Left lobe of liver (tissue), 2 donors: ENCODE results near the gene TACC2. TPM values are rescaled to one million over a fixed set of nuclear protein-coding genes. Genes with fewer than 3 reads are reported as not detected.
A peak's percentile ranks its signal among the peaks of the same experiment; 100 is the strongest.

Source experiments
- ATAC-seq: fragments of 200-7000 bp; cut with Tn5 transposase; one replicate; pipeline ENCODE4 v1.9.1; 2020; ENCODE audit warnings: mild to moderate bottlenecking, moderate library complexity
- DNase-seq: peaks from one replicate; pipeline ENCODE4 v3.0.0-alpha.2; 2020; ENCODE audit warnings: low spot score
- total RNA-seq: library from RNA; stranded (reverse); gene quantifications from one replicate; pipeline ENCODE4 v1.2.1, GENCODE V29; 2021
- donor health status: DM: no; HTN: no; CAD: no; lungs with moderate emphysema.
- donor health status: DM: no; HTN: yes; CAD: no.

TACC2 gene
- total RNA-seq, 1 donor from 2014 or later, result 21.5 TPM

DNA sequence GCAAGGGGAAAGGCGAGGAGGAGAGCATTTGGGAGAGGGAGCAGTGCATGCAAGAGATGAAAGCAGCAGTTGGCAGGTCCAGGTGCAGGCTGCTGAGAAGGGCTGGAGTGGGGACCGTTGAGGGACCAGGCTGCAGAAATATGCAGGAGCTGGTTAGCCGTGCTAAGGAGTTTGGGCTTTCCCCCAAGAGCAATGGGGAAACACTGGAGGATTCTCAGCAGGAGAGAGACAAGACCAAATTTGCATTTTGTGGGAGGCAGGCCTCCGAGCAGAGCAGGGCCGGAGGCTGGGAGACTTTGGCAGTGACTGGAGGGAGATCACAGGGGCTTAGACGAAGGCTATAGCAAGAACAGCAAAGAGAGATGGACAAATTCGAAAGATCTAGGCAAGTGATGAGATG, 293.9 kb downstream of the TACC2 start:
- ATAC-seq (no peak), DNase-seq (peak; percentile 24)

DNA sequence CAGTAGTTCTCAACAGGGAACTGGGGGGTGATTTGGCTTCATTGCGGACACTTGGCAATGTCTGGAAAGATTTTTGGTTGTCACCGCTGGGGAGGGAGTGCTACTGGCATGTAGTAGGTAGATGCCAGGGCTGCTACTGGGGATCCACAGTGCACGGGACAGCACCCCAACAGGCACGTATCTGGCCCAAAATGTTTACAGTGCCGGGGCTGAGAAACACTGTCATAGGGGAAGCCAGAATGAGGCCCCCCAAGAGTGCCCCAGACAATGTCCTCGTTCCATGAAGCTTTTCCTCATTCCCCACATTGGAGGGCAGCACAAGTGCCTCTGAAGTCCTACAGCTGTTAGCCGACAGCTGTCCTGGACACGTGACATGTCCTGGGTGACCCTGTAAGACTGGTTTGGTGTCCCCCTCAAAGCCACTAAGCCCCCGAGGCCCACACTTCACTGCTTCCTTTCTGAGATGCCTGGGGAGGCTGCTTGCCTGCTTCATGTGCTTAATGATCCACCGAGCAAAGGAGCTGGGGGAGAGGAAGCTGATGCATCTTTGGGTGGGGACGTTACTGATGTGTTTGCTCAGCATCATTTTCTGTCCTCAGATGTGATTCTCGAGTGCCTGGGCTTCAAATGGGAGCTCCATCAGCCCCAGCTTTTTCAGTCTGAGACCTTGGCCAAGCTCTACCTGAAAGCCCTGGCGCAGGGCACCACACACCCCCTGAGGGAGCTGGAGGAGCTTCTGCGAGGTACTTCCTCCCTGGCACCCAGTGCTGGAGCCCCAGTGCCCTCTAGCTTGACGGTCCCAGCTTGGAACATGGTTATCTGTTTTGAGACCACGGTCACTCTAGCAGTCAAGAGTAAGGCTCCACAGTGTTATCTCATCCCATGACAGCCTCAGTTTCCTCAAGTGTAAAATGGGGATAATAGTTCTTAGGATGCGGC, 296.8 kb downstream of the TACC2 start:
- peak; percentile 12 for DNase-seq
- ATAC-seq, result no peak

DNA sequence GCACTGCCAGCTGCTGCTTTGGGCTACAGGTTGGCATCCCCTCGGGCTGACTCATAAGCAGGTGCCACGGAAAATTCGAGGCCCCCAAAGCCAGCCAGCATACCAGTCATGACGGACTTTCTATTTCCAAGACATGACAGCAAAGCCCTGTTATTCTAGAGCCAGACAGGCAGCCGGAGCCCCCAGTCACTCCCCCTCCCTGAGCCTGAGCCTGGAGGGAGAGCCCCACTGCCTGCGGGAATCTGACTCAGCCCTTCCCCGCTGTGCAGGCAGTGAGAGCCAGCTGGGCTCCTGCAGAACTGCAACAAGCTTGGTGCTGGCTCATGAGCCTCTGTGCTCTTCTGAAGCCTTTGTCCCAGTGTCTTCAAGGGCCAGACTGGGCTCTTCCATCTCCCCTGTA, 297.9 kb downstream of the TACC2 start:
- no peak for ATAC-seq

DNA sequence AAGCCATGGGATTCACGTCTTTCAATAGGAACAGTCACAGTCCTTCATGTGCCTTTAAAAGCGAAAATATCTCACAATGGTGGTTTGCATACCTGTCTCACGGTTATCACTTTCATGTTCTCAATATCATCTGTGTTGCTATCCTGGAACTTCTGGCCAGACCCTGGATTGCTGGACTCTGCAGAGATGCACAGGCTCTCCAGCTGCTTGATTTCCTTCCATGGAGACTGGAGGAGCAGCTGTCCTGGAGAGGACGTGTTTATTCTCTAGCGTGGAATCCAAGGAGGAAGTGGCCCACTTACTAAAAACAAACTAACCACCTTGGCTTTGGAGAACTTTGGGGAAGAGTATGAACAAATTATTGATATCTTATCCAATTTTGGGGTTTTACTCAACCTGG, 298.6 kb downstream of the TACC2 start:
- ATAC-seq (no peak), DNase-seq (no peak)

More for the DNA sequence above, 297.9 kb downstream of the TACC2 start:
- no peak for DNase-seq

DNA sequence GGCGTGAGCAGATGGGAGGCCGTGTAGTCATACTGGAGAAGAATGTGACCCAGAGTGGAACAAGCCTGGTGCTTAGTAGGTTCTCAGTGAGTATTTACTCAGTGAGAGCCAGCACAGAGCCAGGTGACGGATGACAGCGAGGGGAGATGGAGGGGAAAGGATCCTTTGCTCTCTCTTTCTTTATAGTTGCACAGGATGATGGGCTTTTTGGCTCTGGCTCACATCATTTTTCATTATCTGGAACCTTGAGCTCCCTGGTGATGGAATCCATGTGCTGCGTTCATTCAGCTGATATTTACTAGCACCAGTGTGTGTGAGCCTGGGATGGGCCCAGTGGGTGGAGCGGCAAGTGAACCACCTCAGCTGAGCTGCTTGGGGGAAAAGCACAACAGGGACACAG, 299.3 kb downstream of the TACC2 start:
- DNase-seq, result no peak
- ATAC-seq, result no peak

DNA sequence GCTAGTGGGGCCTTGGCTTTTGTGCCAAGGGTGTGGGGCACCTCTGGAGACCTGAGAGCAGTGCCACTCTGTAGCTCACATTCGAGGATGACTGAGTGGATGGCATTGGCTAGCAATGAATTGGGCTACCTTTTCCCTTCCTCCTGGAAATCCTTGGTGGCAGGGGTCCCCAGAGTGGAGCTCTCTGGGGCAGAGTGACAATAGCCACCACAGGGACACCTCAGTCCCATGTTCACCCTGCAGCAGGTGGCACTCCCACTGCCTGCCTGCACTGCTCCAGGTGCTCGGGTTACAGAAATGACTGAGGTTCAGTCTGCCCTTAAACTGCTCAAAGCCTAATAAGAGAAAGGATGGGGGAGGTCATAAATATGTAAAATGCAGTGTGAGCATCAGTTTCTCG, 300.0 kb downstream of the TACC2 start:
- ATAC-seq (no peak), DNase-seq (no peak)

DNA sequence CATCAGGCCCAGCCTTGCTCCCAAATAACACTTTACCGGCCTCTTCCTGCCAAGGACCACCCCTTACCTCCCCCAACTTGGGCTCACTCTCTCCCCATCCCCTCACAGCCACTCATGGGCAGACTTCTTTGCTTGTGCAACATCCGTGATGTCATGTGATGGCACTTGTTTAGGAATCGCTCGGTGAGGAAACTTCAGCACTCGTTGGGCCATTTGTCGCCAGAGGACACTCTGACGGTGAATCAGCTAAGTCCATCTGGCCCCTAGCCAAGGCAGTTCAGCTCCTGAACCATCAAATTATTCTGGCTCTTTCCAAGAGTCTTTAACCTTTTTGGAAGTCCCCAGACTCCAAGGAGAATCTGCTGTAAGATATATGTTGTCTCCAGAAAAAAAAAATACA, 301.4 kb downstream of the TACC2 start:
- no peak for DNase-seq
- no peak for ATAC-seq

DNA sequence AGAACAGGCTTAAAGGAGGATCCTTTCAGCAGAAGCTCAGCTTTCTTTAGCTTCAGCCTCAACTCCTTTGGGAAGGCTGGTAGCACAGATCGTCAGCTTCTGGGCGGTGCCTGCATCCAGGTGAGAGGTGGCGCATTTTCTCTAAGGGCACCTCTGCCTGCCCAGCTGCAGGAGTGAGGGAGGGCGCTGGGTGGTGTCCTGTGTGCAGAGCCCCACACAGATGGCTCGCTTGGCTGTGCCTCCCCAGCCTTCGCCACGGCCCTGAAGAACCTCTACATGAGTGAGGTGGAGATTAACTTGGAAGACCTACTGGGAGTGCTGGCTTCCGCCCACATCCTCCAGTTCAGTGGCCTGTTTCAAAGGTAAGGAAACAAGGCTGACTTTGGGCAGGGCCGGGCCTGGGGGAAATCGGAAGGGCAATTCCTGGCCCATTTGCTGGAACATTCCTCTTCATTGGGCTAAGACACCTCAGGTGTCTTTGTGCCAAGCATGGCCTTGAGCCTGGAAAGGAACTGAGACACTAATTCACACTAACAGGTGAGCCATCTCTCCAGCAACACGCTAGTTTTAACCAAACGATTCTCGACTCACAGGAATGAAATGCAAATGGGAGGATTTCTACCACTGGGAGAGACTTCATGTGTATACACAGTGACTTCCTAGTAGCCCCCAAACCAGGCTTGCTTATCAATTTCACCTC, 302.0 kb downstream of the TACC2 start:
- ATAC-seq, result no peak

DNA sequence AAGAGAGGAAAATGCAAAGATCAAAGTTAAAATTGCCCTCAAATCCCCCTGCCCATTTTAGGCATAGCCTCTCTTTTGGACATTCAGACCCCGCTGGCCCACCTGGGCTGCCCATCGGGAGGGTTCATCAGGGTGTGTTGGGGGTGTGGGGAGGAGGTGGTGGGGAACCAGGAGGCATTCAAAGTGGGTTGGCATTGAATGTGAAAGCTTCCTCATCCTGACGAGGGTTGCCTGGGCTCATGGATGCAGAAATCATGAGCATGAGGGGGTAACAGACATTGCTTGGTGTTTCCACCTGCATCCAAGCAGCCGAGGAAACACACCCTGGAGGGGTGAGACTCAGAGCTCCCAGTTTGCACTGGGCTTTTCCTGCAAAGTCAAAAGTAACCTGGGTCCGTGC, 302.8 kb downstream of the TACC2 start:
- DNase-seq, result no peak

More for the DNA sequence above, 302.0 kb downstream of the TACC2 start:
- DNase-seq, result no peak

DNA sequence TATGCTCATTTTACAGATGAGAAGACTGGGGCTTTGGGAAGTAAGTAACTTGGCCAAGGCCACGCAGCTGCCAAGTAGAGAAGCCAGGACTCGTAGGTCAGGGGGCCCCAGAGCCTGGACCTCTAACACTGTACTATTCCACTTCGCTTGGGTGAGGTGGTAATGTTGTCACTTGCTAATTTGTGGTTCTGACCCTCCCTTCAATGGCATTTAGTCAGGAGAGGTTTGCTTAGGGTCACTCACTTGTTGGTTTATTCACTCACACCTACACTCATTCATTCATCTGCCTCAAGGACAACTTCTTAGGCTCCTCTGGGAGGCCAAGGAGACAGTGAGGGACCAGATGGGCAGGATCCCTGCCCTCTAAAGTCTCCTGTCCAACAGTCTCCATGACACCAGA, 303.4 kb downstream of the TACC2 start:
- DNase-seq (no peak), ATAC-seq (no peak)

More for the DNA sequence above, 302.8 kb downstream of the TACC2 start:
- ATAC-seq, result no peak

DNA sequence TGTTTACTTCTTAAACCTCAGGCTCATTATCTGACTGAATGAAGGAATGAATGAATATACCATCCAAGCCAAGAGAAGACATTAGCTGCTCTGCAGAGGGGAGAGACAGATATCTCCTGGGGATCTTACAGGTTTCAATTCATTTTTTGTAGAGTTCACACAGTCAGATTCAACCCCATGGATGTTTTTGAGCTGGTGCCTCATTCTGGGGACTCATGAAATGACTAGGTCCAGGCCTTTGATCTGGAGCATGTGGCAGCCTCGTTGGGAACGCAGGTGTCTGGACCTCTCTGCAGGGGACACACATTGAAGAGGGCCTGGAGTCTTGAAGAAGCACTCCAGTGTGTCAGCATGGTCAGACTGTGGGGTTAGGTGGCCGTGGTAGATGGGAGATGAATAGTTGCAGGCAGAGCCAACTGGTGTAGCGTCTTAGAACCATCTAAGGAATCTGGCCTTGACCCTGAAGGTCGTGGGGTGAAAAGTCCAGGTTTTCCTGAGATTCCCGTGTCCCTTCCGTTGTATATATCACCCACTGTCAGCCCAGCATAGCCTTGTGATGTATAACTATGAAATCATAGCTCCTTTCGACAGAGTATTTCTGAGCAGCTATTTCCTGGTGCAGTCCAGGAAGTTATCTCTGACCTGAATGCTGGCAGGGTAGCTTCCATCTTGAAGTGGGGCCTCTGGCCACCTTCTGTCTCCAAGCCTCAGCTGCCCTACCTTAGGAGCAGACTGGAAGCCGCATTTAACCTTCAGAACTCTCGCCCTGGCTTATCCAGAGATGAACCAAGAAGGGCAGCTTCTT, 304.4 kb downstream of the TACC2 start:
- no peak for DNase-seq
- no peak for ATAC-seq

DNA sequence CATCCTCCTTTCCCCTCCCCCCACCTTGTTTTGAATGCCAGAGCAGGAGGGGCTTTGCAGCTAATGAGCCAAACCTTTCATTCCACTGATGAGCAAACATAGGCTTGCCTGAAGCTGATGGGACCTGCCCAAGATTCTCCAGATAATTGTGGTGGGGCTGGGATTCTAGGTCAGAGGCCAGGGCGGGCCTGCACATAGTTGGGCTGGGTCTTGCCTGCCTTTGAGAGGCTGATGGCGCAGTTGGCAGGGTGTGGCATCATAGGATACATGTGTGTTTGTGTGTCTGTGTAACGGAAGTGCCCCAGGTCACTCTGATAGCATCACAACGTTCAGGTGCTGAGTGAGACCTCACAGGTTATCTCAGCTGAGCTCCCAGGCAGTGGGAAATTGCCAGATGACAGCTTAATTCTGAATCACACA, 305.0 kb downstream of the TACC2 start:
- no peak for ATAC-seq
- peak; percentile 24 for DNase-seq

DNA sequence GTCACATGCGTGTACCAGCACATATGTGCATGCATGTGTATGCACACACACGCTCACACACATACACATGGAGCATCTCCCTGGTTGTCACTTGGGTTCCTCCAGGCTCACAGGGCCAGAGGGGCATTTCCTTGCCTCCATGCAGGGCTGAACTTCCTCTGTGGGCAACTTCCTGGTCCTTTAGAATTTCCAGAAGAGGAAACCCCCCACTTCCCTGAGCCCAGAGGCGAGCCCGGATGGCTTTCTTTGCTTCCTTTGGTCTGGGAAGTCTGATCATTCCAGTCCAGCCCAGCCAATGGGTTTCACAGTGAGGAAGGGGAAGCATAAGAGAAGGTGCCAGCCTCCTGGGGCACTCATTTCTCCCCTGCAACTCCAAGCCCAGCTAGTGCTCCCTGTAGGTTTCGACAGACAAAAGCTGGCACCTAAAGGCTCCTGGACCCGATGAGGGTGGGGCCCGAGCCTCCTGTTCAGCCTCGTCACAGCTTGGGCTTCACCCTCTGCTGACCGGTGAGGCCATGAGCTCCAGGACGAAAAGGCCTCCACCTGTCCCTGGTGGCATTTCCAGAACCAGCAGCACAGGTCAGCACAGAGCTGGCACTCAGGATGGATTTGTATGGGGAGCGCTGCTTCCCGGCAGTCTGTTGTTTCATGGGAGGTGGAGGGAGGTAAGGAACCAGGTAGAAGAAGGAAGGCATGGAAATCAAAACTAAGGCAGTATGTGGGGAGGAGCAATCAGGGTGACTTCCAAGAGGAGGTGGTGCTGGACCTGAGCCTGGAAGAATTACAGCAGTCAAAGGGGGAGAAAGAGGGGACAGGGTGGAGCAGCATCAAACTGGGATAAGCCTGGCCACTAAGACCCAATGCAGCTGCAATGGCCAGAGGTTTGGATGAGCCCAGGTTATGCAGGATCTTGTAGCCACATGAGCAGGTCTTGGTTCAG, 305.8 kb downstream of the TACC2 start:
- DNase-seq (peak; percentile 27), ATAC-seq (no peak)

DNA sequence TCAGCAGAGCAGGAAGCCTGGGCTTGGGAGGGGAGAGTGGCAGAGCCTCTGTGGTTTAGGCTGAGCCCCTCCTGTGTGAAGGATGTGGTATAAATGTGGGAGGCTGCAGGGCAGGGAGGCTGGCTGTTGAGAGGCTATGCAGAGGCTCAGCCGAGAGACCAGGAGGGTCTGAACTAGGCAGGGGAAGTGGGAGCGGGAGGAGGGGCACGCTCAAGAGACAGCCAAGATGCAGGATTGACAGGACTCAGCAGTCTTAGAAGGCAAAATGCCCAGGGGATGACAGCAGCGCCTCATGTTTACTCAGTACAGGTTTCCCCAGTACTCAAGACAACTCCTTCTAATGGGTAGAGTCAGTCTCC, 306.5 kb downstream of the TACC2 start:
- DNase-seq, result peak; percentile 33
- no peak for ATAC-seq

DNA sequence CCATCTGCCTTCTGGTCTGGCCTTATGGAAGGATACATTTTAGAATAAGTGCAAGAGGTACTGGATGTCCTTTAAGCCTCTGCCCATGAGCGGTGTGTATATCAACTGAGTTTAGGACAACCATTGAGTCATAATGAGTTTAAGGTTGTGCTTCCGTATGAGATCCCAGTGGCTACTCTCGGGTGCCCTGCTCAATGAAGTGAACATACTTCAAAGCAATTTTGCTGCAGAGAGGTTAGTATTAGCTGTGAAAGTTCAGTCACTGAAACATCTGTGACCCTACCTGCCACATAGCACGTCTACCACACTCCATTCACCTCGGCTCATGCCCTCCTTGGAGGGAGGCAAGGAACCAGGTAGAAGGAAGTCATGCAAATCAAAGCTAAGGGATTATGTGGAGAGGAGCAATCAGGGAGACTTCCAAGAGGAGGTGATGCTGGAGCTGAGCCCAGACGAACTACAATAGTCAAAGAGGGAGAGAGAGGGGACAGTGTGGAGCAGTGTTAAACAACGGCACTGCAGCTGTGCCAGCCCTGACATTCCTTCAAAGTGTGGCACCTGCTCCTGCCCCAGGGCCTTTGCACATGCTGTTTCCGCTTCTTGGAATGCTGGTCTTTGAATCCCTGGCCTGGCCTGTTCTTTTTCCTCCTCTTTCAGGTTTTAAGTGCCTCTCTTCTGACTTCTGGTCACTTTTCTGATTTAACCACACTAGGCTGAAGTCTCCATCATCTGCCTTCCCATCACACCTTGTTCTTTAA, 307.6 kb downstream of the TACC2 start:
- ATAC-seq, result no peak
- DNase-seq, result peak; percentile 19

DNA sequence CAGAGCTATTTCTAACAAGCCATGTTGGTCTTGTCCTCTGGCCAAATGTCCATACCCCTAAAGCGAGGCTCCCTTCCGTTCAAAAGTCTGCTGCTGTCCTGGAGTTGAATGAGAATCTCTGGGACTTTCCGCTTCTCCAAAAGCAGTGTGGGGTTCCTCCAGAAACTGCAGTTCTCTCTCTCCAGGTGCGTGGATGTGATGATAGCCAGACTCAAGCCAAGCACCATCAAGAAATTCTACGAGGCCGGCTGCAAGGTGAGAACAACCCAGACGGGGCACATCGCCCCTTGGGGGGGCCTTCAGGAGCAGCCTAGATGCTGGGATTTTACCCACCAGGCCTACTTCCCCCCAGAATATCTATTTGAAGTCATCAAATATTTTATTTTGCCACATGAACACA, 308.6 kb downstream of the TACC2 start:
- no peak for ATAC-seq

DNA sequence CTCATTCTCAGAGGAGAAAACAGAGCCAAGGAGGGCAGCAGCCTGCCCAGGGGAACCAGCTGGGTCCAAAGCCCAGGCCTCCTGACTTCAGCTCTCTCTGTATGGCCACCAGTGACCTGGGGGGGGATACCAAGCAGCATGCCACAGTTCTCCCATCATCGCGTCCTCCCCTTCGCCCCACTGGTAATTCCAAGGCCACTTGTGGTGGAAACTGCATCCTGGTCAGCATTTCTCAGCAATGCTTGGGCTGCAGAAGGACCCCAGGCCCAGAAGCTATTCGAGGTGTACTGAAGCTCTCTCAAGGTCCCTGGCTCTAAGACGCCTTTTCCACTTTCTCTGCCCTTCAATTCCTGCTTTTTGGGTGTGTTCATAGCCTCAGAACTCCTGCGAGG, 309.2 kb downstream of the TACC2 start:
- DNase-seq (no peak), ATAC-seq (no peak)

More for the DNA sequence above, 308.6 kb downstream of the TACC2 start:
- DNase-seq, result no peak

DNA sequence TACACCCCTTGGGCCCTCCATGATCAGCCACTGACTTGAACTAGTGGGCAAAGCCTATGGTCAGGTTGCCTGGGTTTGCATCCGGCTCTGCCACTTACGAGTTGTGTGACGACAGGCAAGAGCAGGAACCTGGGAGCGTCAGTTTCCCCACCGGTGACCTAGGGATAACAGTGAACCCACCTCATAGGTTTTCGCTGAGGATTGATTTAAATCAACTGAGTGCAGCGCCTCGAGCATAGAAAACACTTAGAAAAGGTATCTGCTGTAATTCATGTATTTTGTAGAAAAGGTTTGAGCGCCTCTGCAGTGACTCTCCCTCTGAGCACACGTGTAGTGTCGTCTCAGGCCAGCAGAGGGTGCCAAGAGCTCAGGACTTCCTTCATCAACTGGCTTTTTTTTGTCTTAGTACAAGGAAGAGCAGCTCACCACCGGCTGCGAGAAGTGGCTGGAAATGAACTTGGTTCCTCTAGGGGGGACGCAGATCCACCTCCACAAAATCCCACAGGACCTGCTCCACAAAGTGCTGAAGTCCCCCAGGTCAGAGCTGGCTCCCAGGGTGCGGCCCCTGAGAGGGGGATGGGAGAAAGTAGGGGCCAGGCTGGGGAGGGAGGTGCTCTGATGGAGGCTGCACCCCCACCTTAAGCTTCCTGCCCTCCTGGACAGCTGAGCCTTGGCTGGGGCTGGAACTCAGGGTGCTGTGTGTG, 309.8 kb downstream of the TACC2 start:
- peak; percentile 95 for ATAC-seq

More for the DNA sequence above, 309.8 kb downstream of the TACC2 start:
- DNase-seq, result peak; percentile 72
